K562 (cell line): ENCODE results near the gene UQCC2. TPM values are rescaled to one million over a fixed set of nuclear protein-coding genes. Genes with fewer than 3 reads are reported as not detected.

Experiments used
- ATAC-seq: fragments of 200-7000 bp; cut with Tn5 transposase; 3 replicates; pipeline ENCODE4 v1.9.1; 2020; ENCODE audit warnings: moderate library complexity
- BruUV-seq: library from RNA; stranded (reverse); fragments of 400-500 nt; replicated peaks from 2 replicates; lab custom pipeline; 2021; lab: Mats Ljungman, UMichigan
- CTCF ChIA-PET: fragments of 300-600 bp; formaldehyde crosslinking; extraction: SDS; loops from one replicate; lab custom pipeline; 2021; ENCODE audit warnings: low intra/inter-chr PET ratio; lab: Yijun Ruan, JAX
- POLR2A ChIA-PET: fragments of 300-600, 350-650 bp; sonication (Branson Sonifier 250); formaldehyde crosslinking; extraction: SDS; loops from one replicate; lab custom pipeline; 2021; ENCODE audit warnings: antibody characterized with exemption, inconsistent platforms; lab: Yijun Ruan, JAX
- DNase-seq, 4 experiments: peaks; one replicate each; pipeline versions ENCODE4 v3.0.0 to v3.0.0-alpha.2; 2011 to 2018; ENCODE audit warnings: low spot score in 3 of 4, mixed read lengths in 3 of 4; ENCODE audit errors: extremely low read depth in 1 of 4
- FAIRE-seq: peaks from 2 replicates; lab custom pipeline; 2011; peaks lifted over from hg19 to GRCh38; lab: Jason Lieb, UNC
- H2AFZ ChIP-seq: 2 replicates; pipeline ENCODE4 v1.6.0; 2011; ENCODE audit warnings: low read depth, low read length, control low read depth, inconsistent platforms
- H3K27ac ChIP-seq: fragments of 200-600 bp; 3 replicates; pipeline ENCODE4 v1.8.0; 2011; ENCODE audit warnings: low read depth, mild to moderate bottlenecking, control low read depth, inconsistent platforms, low read length, moderate library complexity, mixed read lengths; ENCODE audit errors: extremely low read depth
- H3K27me3 ChIP-seq, 2 experiments: fragments of 300-600 bp in 1 of 2; 2 replicates in 1 of 2; 3 replicates in 1 of 2; pipeline versions ENCODE4 v1.6.0 to v1.8.0; 2011; ENCODE audit warnings: inconsistent platforms in 2 of 2, low read length in 2 of 2, mild to moderate bottlenecking in 1 of 2, mixed read lengths in 1 of 2, moderate library complexity in 1 of 2; ENCODE audit not compliant: control insufficient read depth in 2 of 2, insufficient read depth in 2 of 2
- H3K36me3 ChIP-seq: fragments of 300-600 bp; 3 replicates; pipeline ENCODE4 v1.8.0; 2011; ENCODE audit warnings: mild to moderate bottlenecking, low read length, inconsistent platforms; ENCODE audit not compliant: control insufficient read depth, insufficient read depth
- H3K4me1 ChIP-seq, 2 experiments: fragments of 200-600 bp in 1 of 2; replicated peaks in 1 of 2; 2 replicates in 1 of 2; 3 replicates in 1 of 2; pipeline versions ENCODE4 v1.5.1 to v1.8.0; 2011; ENCODE audit warnings: inconsistent platforms in 2 of 2, low read length in 2 of 2, mild to moderate bottlenecking in 1 of 2, mixed read lengths in 1 of 2, moderate library complexity in 1 of 2; ENCODE audit not compliant: control insufficient read depth in 2 of 2, insufficient read depth in 2 of 2
- H3K4me2 ChIP-seq: 2 replicates; pipeline ENCODE4 v1.6.1; 2011; ENCODE audit warnings: low read length, control low read depth, inconsistent platforms, mixed read lengths; ENCODE audit not compliant: insufficient read depth
- H3K4me3 ChIP-seq: fragments of 200-600 bp; sonication (generic), shearing (Covaris generic); 2 replicates; pipeline ENCODE4 v1.5.1; 2016; ENCODE audit warnings: control low read depth, inconsistent platforms
- H3K79me2 ChIP-seq: fragments of 200-600 bp; 3 replicates; pipeline ENCODE4 v1.8.0; 2011; ENCODE audit warnings: low read length, inconsistent platforms; ENCODE audit not compliant: control insufficient read depth, insufficient read depth
- H3K9ac ChIP-seq, 2 experiments: 2 replicates each; pipeline versions ENCODE4 v1.6.0 to v1.6.1; 2011; ENCODE audit warnings: low read depth in 2 of 2, low read length in 2 of 2, control low read depth in 1 of 2, inconsistent platforms in 1 of 2, mild to moderate bottlenecking in 1 of 2, mixed read lengths in 1 of 2; ENCODE audit not compliant: insufficient read depth in 1 of 2
- H3K9me1 ChIP-seq: one replicate; pipeline ENCODE4 v1.6.0; 2011; ENCODE audit warnings: inconsistent platforms, mild to moderate bottlenecking, low read length, moderate library complexity; ENCODE audit not compliant: control insufficient read depth, insufficient read depth
- H3K9me3 ChIP-seq: replicated peaks from 2 replicates; pipeline ENCODE4 v1.5.1; 2011; ENCODE audit warnings: low read depth, low read length, inconsistent platforms; ENCODE audit not compliant: control insufficient read depth, insufficient read depth
- H4K20me1 ChIP-seq: replicated peaks from 2 replicates; pipeline ENCODE4 v1.6.1; 2011; ENCODE audit warnings: low read length, inconsistent platforms, mixed read lengths; ENCODE audit not compliant: control insufficient read depth, insufficient read depth
- CC2D1A ChIP-seq: fragments of 450-650 bp; IDR thresholded peaks from 2 replicates; pipeline ENCODE4 v1.6.1; 2017; ENCODE audit warnings: mild to moderate bottlenecking
- ELF4 ChIP-seq: fragments of 450-650 bp; formaldehyde crosslinking; IDR thresholded peaks from 2 replicates; pipeline ENCODE4 v1.4.0; 2022; ENCODE audit warnings: missing genetic modification characterization
- HNRNPUL1 ChIP-seq: fragments of 200-400 bp; formaldehyde crosslinking; IDR thresholded peaks from 2 replicates; pipeline ENCODE4 v1.6.1; 2017; ENCODE audit warnings: low read length
- SLC30A9 ChIP-seq: fragments of 250-450 bp; sonication (Bioruptor Pico); IDR thresholded peaks from 2 replicates; pipeline ENCODE4 v1.8.0; 2022; ENCODE audit warnings: mild to moderate bottlenecking, moderate library complexity
- SMAD4 ChIP-seq: fragments of 250-450 bp; sonication (Bioruptor Pico); conservative IDR thresholded peaks from 2 replicates; pipeline ENCODE4 v1.8.0; 2021; ENCODE audit warnings: inconsistent platforms, mild to moderate bottlenecking, moderate library complexity
- ZFP91 ChIP-seq: sonication (generic); formaldehyde crosslinking; IDR thresholded peaks from 2 replicates; pipeline ENCODE4 v1.8.0; 2022; ENCODE audit warnings: mild to moderate bottlenecking, missing genetic modification reagents
- ZNF407 ChIP-seq: fragments of 450-650 bp; IDR thresholded peaks from 2 replicates; pipeline ENCODE4 v1.6.1; 2016; ENCODE audit warnings: low read depth
- ZNF518B ChIP-seq: fragments of 250-450 bp; sonication (Bioruptor Pico); IDR thresholded peaks from 2 replicates; pipeline ENCODE4 v1.5.0; 2021; ENCODE audit warnings: mild to moderate bottlenecking, moderate library complexity
- WGBS: fragments of 100-300 bp; shearing (Covaris generic); methylation state at CpG from one replicate; pipeline ENCODE4 v1.1.6; 2016; ENCODE audit warnings: low coverage, mixed read lengths; ENCODE audit not compliant: insufficient coverage; ENCODE audit errors: missing lambda C conversion rate; 5-methylcytosine and 5-hydroxymethylcytosine counted together
- in situ Hi-C: fragments of 300-500 bp; cut with MboI; formaldehyde crosslinking; loops from 4 replicates; pipeline ENCODE4 v1.15.0; 2018; ENCODE audit warnings: inconsistent platforms, mixed read lengths
- intact Hi-C: fragments of 100-400 bp; cut with micrococcal nuclease; formaldehyde crosslinking; loops from 2 replicates; pipeline ENCODE4 v1.14.2; 2022
- polyA plus RNA-seq, 8 experiments: library from polyadenylated mRNA; depleted of rRNA in 4 of 8; stranded (reverse) in 5 of 8; unstranded in 3 of 8; fragments of >200 nt; fragmentation: Nextera tagmentation in 2 of 8; fragmentation: Illumina TruSeq in 1 of 8; extraction: Ambion mirVana in 2 of 8; extraction: Trizol in 1 of 8; gene quantifications; 2 replicates each; pipeline versions ENCODE4 v1.2.1 to v1.2.3, GENCODE V29; 2011 to 2014; ENCODE audit warnings: inconsistent platforms in 1 of 8, missing spikeins in 1 of 8
- total RNA-seq, 7 experiments: library from RNA; depleted of rRNA in 6 of 7; stranded (reverse); fragments of >200 nt in 6 of 7; fragmentation: Illumina TruSeq in 2 of 7; extraction: Trizol in 2 of 7; gene quantifications; 2 replicates each; pipeline versions ENCODE4 v1.2.1 to v1.2.3, GENCODE V29; 2011 to 2021; ENCODE audit warnings: low replicate concordance in 1 of 7

UQCC2 gene
- total and polyA plus RNA-seq, 9 of the 15 experiments (the other 6 are each of a cell fraction or from before 2014, with no cell fraction given): 58.5 to 927 (median 158) TPM

GRCh38 chr6:33689879-33690278 lies 21.6 kb downstream of the UQCC2 start:
- H3K36me3 ChIP-seq: peaks cover 98% of the 10 kb centered on the region; the same call in 2 of the 3 replicates
- CTCF ChIA-PET: no interaction called here
- DNase-seq (no peak), FAIRE-seq (no peak), ATAC-seq (no peak)
- no peaks in the 10 kb centered on the region for H3K9me1 ChIP-seq
- H3K4me1 ChIP-seq: peaks cover 5 to 25% of the 10 kb centered on the region in 2 experiments; a peak in 4 of 5 replicates
- H3K9ac ChIP-seq: no peak overlapping the region
- no peaks in the 10 kb centered on the region for H3K79me2 ChIP-seq
- no peak overlapping the region for H3K4me2 ChIP-seq
- H3K9me3 ChIP-seq: no peaks in the 10 kb centered on the region
- in situ Hi-C loops: no loop called here
- H3K27ac ChIP-seq: no peak overlapping the region
- POLR2A ChIA-PET: interaction anchor here (1.0 to 1.5 kb wide), 3 partner anchors 11 to 21 kb away, joined by 4 to 6 read pairs (median 5); partner anchors contain the start of gene UQCC2
- 91% methylated on average over 10 of the region's 10 CpGs for WGBS
- intact Hi-C loops: no loop called here
- H2AFZ ChIP-seq: no peak overlapping the region
- H3K27me3 ChIP-seq: no peaks in the 10 kb centered on the region
- no peak overlapping the region for H3K4me3 ChIP-seq
- BruUV-seq: no TSS peak
- H4K20me1 ChIP-seq: peaks cover 9% of the 10 kb centered on the region; the same call in 1 of the 2 replicates
- TF ChIP-seq ZNF407 (no peak), SMAD4 (no peak), ZNF518B (CRISPR knock-in tag) (no peak), ZFP91 (CRISPR knock-in tag) (no peak), CC2D1A (no peak), SLC30A9 (CRISPR knock-in tag) (no peak), ELF4 (CRISPR knock-in tag) (no peak), HNRNPUL1 (no peak)
